ENCODE measurements around the gene DCTN3.
A peak's percentile ranks its signal among the peaks of the same experiment; 100 is the strongest.

Gene DCTN3

GRCh38 chr9:34620061-34620994 lies at the start of gene DCTN3:
Gene DCTN3 (minus strand): TSS chr9:34620495. CDS start chr9:34620464, 31 bp downstream.
- DNase-seq = peak; percentile 96

- peak; percentile 96 for DNase-seq
Measured at GRCh38 chr9:34665381-34666250, 45.3 kb upstream of the DCTN3 start.

DNA sequence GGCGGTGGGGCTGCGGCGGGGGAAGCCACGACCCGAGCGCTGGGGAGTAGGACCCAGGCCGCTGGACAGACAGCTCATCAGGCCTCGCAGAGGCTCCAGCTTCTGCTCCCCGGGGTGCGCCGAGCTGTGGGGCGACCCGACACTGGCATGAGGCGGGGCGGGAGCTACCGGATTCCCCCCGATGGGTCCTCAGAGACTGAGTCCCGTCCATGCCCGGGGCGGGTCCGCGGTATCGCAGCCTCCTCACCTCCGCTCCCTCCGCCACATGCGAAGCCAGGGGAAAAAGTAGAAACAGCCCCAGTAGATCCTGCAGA lies 44.7 kb upstream of the DCTN3 start:
- no peak for DNase-seq

- peak; percentile 86 for DNase-seq
Measured at GRCh38 chr9:34664281-34665066, 44.2 kb upstream of the DCTN3 start.

GRCh38 chr9:34663303-34663605 lies 43.0 kb upstream of the DCTN3 start:
- no peak for DNase-seq

DNA sequence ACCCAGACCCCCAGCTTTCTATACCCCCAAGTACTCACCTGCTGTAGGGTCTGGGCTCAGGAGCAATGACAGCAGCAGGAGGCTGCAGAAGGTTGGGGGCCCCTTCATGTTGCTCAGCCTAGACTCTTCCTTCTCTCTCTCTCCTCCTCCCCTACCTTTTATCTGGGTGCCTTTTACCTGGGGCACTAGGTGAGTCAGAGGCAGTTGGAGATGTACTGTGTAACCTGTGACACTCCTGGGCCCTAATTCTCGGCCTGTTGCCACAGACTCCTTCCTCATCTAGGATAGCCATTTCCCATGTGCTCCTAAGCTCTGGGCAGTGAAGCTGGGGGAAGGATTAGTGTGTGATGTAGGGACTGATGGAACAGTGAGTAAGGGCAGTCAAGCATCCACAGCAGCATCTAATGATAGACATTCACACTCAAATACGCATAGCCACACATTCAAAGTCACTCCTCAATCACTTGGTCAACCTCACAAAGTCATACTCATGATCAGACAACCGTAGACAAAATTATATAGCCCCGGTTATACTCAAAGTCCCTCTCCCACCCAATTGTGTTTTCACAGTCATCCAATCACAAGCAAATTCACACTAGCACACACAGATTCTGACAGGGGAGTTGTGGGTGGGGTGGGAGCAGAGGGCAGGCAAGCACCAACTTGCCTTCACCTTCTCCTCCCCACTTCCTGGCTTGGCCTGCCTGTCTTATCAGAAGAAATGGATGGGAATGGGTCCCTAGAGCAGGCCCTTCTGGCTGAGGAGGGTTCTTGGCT lies 42.4 kb upstream of the DCTN3 start, which contains the start of gene CCL27:
TSS of gene CCL27 (minus strand) at position 132 of the 777 bp plus-strand sequence. CDS start at position 108, 24 bp downstream.
- peak; percentile 43 for DNase-seq

- DNase-seq = no peak
Measured at GRCh38 chr9:34659592-34660253, 39.4 kb upstream of the DCTN3 start.

GRCh38 chr9:34658461-34658860 lies 38.2 kb upstream of the DCTN3 start:
- DNase-seq = no peak

DNA sequence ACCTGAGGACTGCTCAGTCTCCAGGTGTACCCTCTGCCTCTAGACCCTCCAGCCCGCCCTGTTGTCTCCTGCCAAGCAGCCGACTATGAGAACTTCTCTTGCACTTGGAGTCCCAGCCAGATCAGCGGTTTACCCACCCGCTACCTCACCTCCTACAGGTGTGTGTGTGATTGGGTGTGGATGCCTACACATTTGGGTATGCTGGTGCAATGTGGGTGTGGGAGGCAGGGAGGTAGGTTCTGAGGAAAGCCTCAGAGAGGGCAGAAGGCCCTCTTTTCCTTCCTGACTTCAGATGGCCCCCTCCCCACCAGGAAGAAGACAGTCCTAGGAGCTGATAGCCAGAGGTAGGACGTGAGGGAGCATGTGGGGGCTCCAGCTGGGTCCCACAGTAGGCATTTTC lies 36.7 kb upstream of the DCTN3 start:
- DNase-seq = no peak

- no peak for DNase-seq
Measured at GRCh38 chr9:34655394-34655793, 35.1 kb upstream of the DCTN3 start.

GRCh38 chr9:34654323-34655051 lies 34.2 kb upstream of the DCTN3 start:
- DNase-seq = peak; percentile 90

GRCh38 chr9:34653151-34654072 lies 33.1 kb upstream of the DCTN3 start:
- peak; percentile 88 for DNase-seq

GRCh38 chr9:34652602-34653000 lies 32.3 kb upstream of the DCTN3 start:
- DNase-seq = no peak

DNA sequence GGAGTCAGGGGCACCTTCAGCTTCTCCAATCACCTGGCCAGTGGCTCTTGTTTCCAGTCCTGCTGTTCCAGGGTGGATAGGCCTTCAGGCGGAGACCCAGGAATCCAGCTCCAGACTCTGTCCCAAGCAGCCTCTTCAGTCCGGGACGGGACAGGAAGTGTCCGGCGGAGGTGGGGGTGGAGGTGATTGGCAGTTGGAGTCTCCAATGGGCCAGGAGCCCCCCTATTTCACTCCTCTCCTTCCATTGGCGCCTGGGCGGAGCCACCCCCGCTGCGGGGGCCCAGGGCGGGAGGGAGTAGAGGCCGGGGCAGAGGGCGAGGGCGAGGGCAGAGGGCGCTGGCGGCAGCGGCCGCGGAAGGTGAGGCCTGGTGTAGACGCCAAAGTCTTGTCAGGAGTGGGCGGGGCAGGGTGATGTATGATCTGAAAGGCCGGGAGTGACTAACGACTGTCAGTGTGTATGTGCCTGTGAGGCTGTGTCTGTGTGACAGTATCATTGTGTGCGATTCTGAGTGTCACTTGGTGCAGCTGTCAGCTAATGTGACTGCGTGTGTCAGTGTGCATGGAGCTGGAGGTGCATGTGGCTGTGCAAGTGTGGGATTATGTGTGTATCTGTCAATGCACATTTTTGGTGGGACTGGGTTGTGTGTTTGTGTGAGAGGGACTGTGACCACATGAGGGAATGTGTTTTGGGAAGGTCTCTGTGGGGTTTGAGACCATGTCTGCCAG lies 31.7 kb upstream of the DCTN3 start, which contains the start of gene IL11RA:
TSS of gene IL11RA (plus strand) at position 310 of the 726 bp plus-strand sequence. CDS start 3,033 bp downstream, outside the sequence.
- DNase-seq = peak; percentile 65

DNA sequence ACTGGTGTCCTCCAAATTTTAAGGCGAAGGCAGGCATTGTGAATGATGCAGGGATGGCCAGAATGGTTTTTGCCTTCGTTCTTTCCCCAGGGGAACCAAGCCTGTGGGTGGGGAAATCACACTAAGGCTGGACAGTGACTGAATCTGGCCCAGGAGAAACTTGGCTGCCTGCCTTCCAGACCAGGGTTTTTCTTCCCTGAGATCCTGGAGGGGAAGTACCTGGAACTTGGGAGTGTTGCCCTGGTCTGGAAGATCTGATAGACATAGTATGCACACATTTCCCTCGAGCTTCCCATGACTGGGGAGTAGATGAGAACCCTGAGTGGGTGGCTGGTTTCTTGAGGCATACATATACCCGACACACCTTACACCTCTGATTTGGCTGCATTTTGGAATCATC lies 31.0 kb upstream of the DCTN3 start:
- no peak for DNase-seq

DNA sequence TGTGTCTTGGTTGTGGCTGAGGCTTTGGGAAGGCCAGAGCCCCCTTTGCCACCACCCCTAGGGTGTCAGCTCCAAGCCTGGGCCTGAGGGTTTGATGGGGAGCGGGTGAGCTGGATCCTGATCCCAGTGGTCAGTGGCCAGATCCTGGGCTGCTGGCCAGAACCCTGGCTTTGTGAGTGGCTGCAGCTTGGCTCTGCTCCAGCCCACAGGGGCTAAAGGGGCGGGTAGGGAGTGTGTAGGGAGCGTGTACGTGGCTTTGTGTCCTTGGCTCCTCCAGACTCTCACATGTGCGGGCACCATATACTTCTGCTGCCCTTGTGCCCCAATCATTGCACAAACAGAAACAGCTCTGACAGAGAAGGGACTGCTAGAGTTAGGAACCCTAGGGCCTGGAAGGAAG lies 30.5 kb upstream of the DCTN3 start:
- no peak for DNase-seq

- DNase-seq = no peak
Measured at GRCh38 chr9:34648673-34649072, 28.4 kb upstream of the DCTN3 start.

DNA sequence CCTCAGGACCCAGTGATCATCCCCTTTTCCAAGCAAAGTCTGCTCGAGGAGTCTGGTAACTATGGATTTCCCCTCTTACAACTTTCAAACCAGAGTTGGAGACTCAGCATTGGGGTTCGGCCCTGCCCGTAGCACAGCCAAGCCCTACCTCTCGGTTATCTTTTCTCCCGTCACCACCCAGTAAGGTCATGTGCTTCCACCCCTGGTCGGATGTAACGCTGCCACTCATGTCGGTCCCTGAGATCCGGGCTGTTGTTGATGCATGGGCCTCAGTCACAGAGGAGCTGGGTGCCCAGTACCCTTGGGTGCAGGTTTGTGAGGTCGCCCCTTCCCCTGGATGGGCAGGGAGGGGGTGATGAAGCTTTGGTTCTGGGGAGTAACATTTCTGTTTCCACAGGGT lies 27.4 kb upstream of the DCTN3 start:
- DNase-seq = no peak

DNA sequence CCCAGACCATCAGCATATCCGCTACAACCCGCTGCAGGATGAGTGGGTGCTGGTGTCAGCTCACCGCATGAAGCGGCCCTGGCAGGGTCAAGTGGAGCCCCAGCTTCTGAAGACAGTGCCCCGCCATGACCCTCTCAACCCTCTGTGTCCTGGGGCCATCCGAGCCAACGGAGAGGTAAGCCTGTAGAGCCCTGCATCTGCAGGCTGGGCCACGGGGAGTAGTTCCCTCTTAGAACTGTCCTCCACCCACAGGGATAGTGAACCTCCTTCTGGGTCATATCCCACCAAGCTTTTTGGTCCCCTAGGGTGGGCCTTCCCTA lies 26.7 kb upstream of the DCTN3 start:
- no peak for DNase-seq
